Esophagus squamous epithelium (tissue), 4 donors: ENCODE results near the gene RERE.

Experiments used
- CTCF ChIP-seq, 6 experiments: fragments of 450-650 bp in 4 of 6; fragments of 200-600 bp in 2 of 6; sonication (generic) in 2 of 6; IDR thresholded peaks; one replicate each; pipeline ENCODE4 v1.5.1; 2016 to 2019; ENCODE audit warnings: antibody characterized with exemption in 6 of 6, mild to moderate bottlenecking in 4 of 6, moderate library complexity in 4 of 6
- POLR2A ChIP-seq, 4 donors: fragments of 450-650 bp; IDR thresholded peaks; one replicate each; pipeline ENCODE4 v1.6.1; 2017; ENCODE audit warnings: antibody characterized with exemption in 4 of 4, mild to moderate bottlenecking in 4 of 4, moderate library complexity in 3 of 4

- TF ChIP-seq CTCF (IDR thresholded peaks at IDR 0.05) (peak in 3 of 6 experiments; percentile 4 to 21 (median 20)), POLR2A (IDR thresholded peaks at IDR 0.05) (peak in 3 of 4 donors; percentile 64 to 97 (median 94))
These were observed at the start of gene RERE for GRCh38 chr1:8817412-8818324.
